Measurements from ENCODE around the gene SLC1A4.
"Not testable (repeated sequence)": the region's sequence is repeated elsewhere in the genome, so short reads cannot be mapped to it uniquely, and the experiment has no call there.

Gene SLC1A4

GRCh38 chr2:64992990-64993389, 3.8 kb downstream of the SLC1A4 start:
- no peak for DNase-seq (ENCODE audit: low spot score)

DNA sequence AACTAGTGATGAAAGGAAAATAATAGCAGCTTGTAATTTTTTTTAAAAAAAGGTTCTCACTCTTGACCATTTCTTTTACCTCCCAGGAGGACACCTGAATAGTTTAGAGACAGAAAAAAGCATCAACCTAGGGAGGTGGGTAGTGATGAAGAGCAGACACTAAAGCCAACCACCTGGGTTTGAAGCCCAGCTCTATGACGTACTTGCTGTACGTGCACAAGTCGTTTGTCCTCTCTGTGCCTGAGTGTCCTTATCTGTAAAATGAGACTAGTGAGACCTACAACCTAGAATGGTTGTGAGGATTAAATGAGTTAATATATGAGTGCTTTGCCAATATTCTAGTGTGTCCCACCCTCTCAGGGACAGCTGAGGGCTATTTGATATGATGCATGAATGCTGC, 5.8 kb downstream of the SLC1A4 start:
- no peak for DNase-seq (ENCODE audit: low spot score)

DNA sequence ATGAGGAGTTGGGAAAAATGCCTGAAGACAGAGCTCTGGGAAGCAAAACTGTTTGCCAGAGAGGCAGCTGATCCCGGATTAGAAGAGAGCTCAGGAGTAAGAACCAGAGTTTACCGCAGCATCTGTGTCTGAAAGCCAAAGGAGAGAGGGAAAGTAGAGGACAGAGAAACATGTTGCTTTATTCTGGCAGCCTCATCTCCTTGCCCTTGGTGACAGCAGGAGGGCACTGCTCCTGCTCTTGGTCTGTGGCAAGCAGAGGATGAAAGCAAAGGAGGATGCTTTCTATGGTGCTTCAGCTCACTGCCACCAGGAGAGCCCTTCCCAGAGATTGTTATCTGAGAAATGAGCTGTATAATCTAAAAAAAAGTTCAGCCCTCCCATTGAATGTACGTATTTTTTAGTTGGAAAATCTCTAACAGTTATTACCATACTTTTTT, 7.7 kb downstream of the SLC1A4 start:
- DNase-seq (ENCODE audit: low spot score), result no peak

GRCh38 chr2:64998658-64999061, 9.5 kb downstream of the SLC1A4 start:
- no peak for DNase-seq (ENCODE audit: low spot score)

GRCh38 chr2:64999754-65000153, 10.6 kb downstream of the SLC1A4 start:
- DNase-seq (ENCODE audit: low spot score), result no peak

DNA sequence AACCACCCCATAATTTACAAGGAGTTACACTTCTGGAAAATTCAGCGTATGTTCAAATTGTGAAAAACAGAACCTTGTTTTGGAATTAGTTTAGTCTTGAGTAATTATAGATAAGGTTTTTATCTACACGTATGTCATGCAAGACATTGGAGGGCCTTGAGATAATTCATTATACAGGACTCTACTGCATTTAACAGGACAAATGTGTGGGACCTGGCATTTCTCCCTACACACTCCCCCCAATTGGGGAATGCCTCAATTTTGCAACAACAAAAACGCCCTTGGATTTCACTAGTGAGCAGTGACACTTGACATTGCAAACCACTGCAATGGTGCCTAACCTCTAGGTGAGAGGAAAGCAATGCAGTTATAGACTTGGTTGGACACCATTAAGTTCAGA, 11.4 kb downstream of the SLC1A4 start:
- DNase-seq (ENCODE audit: low spot score), result no peak

GRCh38 chr2:65003037-65003436, 13.8 kb downstream of the SLC1A4 start:
- no peak for DNase-seq (ENCODE audit: low spot score)

DNA sequence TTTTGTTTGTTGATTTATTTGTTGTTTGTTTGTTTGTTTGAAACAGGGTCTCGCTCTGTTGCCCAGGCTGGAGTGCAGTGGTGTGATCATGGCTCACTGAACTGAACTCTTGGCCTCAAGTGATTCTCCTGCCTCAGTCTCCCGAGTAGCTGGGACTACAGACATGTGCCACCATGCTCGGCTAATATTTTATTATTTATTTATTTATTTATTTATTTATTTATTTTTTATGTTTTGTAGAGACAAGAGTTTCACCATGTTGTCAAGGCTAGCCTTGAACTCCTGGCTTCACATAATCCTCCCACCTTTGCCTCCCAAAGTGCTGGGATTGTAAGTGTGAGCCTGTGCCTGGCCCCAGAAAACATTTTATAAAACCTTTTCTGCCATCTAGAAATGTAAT, 15.0 kb downstream of the SLC1A4 start:
- DNase-seq (ENCODE audit: low spot score), result not testable (repeated sequence)

- DNase-seq (ENCODE audit: low spot score), result no peak
These were observed 24.6 kb downstream of the SLC1A4 start for GRCh38 chr2:65013776-65014175.

DNA sequence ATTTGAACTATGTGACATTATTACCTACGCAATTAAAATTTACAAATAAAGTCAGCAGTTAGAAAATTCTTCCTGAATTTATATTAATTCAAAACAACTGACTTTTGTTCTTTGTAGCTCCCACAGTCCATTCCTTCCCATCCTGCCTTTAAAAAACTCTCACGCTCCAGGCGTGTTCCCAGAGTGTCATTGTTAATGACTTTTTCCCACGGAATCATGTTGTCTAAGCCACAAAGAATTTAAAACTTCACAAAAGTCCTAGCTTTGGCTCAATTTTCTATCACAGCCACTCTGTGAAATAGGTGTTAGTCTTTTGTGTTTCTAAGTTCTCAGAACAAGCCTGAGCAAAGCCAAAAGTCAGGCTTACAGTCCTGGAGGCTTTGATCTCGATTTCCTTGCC, 26.5 kb downstream of the SLC1A4 start:
- DNase-seq (ENCODE audit: low spot score), result no peak

DNA sequence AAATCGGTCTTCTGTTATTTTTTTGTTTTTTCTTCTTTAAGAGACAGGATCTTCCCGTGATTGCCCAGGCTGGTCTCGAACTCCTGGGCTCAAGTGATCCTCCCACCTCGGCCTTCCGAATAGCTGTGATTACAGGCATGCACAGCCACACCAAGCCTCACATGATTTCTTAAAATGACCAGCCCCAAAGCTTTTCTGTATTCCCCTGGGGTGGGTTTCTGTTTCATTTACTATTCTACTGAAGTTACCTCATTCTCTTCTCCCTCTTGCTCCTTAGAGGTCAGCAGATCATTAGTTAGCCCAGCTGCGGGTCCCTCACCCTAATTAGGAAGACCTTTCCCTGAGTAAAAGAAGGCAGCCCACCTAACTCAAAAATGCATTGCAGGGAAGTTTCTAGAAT, 27.6 kb downstream of the SLC1A4 start:
- DNase-seq (ENCODE audit: low spot score), result no peak

DNA sequence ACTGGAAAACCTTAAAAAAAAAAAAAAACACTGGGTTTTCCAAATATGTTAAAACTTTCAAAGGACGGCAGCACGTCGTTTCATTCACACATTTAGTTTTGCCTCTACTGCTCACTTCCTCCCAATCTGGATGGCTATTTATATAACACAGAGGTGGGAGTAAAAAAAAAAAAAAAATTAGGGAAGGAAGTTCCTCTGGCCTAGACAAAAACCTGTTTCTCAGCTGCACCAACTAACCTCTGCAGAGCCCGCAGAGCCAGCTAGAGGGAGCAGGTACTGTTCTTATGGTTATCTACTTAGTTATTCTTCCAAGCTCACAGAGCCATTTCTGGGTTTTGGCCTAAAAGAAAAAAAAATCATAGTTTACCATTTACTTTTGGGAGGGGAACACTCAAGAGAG, 28.1 kb downstream of the SLC1A4 start:
- DNase-seq (ENCODE audit: low spot score), result peak; percentile 54

DNA sequence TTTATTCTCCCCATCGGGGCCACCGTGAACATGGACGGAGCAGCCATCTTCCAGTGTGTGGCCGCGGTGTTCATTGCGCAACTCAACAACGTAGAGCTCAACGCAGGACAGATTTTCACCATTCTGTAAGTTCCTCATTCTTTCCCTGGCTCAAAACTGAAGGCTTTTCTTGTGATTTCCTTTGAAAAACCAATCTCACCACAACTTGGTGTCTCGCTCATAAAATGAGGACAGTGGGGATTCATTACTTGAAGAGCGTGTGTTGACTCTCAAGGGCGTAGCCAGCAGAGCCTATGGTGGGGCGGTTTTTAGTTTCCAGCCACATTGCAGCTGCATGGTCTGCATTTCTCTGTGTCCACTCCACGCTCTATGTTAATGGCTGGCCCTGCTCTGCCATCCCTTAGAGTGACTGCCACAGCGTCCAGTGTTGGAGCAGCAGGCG, 29.0 kb downstream of the SLC1A4 start:
- DNase-seq (ENCODE audit: low spot score), result no peak

- DNase-seq (ENCODE audit: low spot score), result no peak
These were observed 29.8 kb downstream of the SLC1A4 start for GRCh38 chr2:65019010-65019409.

- DNase-seq (ENCODE audit: low spot score), result no peak
These were observed 30.5 kb downstream of the SLC1A4 start for GRCh38 chr2:65019675-65020195.

- not testable (repeated sequence) for DNase-seq (ENCODE audit: low spot score)
These were observed 31.1 kb downstream of the SLC1A4 start for GRCh38 chr2:65020251-65020650.

DNA sequence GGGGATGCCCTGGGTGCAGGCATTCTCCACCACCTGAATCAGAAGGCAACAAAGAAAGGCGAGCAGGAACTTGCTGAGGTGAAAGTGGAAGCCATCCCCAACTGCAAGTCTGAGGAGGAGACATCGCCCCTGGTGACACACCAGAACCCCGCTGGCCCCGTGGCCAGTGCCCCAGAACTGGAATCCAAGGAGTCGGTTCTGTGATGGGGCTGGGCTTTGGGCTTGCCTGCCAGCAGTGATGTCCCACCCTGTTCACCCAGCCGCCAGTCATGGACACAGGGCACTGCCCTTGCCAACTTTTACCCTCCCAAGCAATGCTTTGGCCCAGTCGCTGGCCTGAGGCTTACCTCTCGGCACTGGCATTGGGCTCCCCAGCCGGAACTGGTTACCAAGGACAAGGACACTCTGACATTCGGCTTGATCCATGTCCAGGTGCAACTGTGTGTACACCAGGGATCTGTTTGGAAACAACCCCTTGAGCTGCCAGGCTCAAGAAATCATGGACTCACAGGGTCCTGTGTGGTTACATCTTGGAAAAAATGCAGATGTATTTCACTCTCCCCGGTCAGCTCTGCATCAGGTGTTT, 31.8 kb downstream of the SLC1A4 start:
- no peak for DNase-seq (ENCODE audit: low spot score)

- DNase-seq (ENCODE audit: low spot score), result no peak
These were observed 32.5 kb downstream of the SLC1A4 start for GRCh38 chr2:65021709-65022108.

- no peak for DNase-seq (ENCODE audit: low spot score)
These were observed 33.0 kb downstream of the SLC1A4 start for GRCh38 chr2:65022189-65022588.

DNA sequence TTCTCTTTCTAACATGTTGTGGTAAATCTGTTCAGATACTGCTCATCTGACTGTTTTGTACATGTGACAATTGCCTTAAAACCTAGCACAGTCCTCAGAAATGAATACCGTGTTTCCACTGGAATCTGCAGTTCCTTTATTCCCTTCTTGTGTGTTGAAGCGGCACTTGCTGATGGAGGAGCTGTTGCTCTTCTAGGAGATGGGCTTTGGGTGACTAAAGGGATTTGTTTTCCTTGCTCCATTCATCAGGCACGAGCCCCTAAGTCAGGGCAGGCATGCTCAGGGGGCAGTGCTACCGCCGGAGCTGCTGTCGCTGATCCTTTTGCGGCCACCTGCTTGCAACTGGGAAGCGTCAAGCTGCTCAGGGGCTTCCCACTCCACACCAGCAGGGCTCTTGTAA, 34.5 kb downstream of the SLC1A4 start:
- DNase-seq (ENCODE audit: low spot score), result no peak

DNA sequence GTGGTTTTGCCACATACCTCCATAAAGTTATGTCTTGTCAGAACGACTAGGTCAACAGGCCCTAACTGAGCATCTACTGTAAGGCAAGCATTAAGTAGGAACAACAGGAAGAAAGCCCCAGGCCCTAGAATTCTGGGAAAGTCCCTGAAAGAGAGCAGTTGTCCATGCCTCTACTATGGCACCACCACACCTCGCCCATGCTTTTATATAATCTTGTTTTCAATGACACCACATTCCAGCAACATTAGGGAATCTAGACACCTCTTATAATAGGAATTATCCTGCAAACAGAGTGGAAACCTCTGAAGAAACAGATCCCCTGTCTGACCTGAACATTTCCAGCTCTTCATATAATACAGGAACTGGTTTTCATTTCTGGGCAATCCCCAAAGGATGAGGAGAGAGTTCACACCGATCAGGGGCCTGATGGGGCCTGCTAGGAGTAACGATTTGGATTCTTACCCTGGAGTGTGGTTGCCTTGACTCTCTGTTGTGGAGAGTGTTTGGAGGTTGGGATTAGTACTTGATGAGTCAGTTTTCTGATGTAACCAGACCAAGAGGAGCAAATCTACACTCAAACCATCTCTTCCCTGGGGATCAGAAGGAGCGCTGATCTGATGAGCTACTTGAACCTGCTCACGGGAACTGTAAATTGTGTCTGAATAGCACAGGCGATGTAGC, 35.1 kb downstream of the SLC1A4 start:
- no peak for DNase-seq (ENCODE audit: low spot score)

- peak; percentile 56 for DNase-seq (ENCODE audit: low spot score)
These were observed 36.4 kb downstream of the SLC1A4 start for GRCh38 chr2:65025453-65026123.

DNA sequence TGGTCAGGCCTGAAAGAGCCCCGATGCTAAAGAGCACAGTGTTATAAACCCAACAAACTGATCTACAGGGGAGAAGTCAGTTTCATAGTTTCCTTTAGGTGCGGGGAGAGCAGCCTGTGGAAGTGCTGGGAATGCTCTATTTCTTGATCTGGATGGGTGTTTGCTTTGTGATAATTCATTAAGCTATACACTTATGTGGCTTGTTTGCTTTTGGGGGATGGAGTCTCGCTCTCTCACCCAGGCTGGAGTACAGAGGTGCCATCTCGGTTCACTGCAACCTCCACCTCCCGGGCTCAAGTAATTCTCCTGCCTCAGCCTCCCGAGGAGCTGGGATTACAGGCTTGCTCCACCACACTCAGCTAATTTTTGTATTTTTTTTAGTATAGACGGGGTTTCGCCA, 37.0 kb downstream of the SLC1A4 start:
- no peak for DNase-seq (ENCODE audit: low spot score)
